IMR-90 (cell line): ENCODE results near the gene PI3. TPM values are rescaled to one million over a fixed set of nuclear protein-coding genes. Genes with fewer than 3 reads are reported as not detected.

Source experiments
- ATAC-seq: fragments of 200-7000 bp; cut with Tn5 transposase; 2 replicates; pipeline ENCODE4 v1.9.1; 2020; ENCODE audit warnings: low read depth, mild to moderate bottlenecking, moderate library complexity
- BruUV-seq: library from RNA; stranded (reverse); fragments of 400-500 nt; replicated peaks from 2 replicates; lab custom pipeline; 2021; lab: Mats Ljungman, UMichigan
- CTCF ChIA-PET: fragments of 300-600 bp; formaldehyde crosslinking; extraction: SDS; loops from one replicate; lab custom pipeline; 2021; ENCODE audit warnings: antibody characterized with exemption; lab: Yijun Ruan, JAX
- POLR2A ChIA-PET: fragments of 300-600 bp; sonication (Branson Sonifier 250); formaldehyde crosslinking; loops from one replicate; lab custom pipeline; 2022; ENCODE audit warnings: antibody characterized with exemption; ENCODE audit not compliant: unreplicated experiment; lab: Charles Lee
- DNase-seq: peaks from one replicate; pipeline ENCODE4 v3.0.0; 2013
- H2AFZ ChIP-seq: replicated peaks from 2 replicates; pipeline ENCODE3; 2013; ENCODE audit warnings: low read length, mild to moderate bottlenecking; ENCODE audit not compliant: poor library complexity
- H2AK5ac ChIP-seq: 2 replicates; pipeline ENCODE4 v1.6.1; 2013; ENCODE audit warnings: low read depth, low read length, inconsistent platforms
- H2AK9ac ChIP-seq: replicated peaks from 2 replicates; pipeline ENCODE3; 2013; ENCODE audit warnings: mild to moderate bottlenecking, low read depth, low read length, moderate library complexity; ENCODE audit not compliant: poor library complexity
- H2BK120ac ChIP-seq: 2 replicates; pipeline ENCODE4 v1.6.1; 2013; ENCODE audit warnings: low read depth, low read length, inconsistent platforms
- H2BK15ac ChIP-seq: 3 replicates; pipeline ENCODE4 v1.6.1; 2013; ENCODE audit warnings: low read depth, low read length, inconsistent platforms
- H2BK20ac ChIP-seq: 2 replicates; pipeline ENCODE4 v1.6.1; 2013; ENCODE audit warnings: low read depth, mild to moderate bottlenecking, inconsistent platforms, low read length, moderate library complexity
- H2BK5ac ChIP-seq: 2 replicates; pipeline ENCODE4 v1.6.1; 2013; ENCODE audit warnings: mild to moderate bottlenecking, low read depth, low read length, inconsistent platforms; ENCODE audit not compliant: poor library complexity, severe bottlenecking
- H3K14ac ChIP-seq: replicated peaks from 2 replicates; pipeline ENCODE4 v1.6.1; 2013; ENCODE audit warnings: low read depth, low read length, inconsistent platforms
- H3K18ac ChIP-seq: 2 replicates; pipeline ENCODE4 v1.6.1; 2013; ENCODE audit warnings: low read depth, low read length, control low read depth
- H3K23ac ChIP-seq: 2 replicates; pipeline ENCODE4 v1.6.1; 2013; ENCODE audit warnings: low read depth, low read length, inconsistent platforms
- H3K27ac ChIP-seq: 2 replicates; pipeline ENCODE4 v1.5.1; 2013; ENCODE audit warnings: mild to moderate bottlenecking, control low read depth, low read length; ENCODE audit not compliant: insufficient read depth
- H3K27me3 ChIP-seq: 2 replicates; pipeline ENCODE4 v1.6.1; 2013; ENCODE audit warnings: low read length; ENCODE audit not compliant: control insufficient read depth, insufficient read depth
- H3K36me3 ChIP-seq: 2 replicates; pipeline ENCODE4 v1.6.1; 2013; ENCODE audit warnings: low read length, mixed read lengths; ENCODE audit not compliant: control insufficient read depth, insufficient read depth
- H3K4ac ChIP-seq: 2 replicates; pipeline ENCODE4 v1.6.1; 2013; ENCODE audit warnings: low read depth, low read length, inconsistent platforms
- H3K4me1 ChIP-seq: 2 replicates; pipeline ENCODE4 v1.6.1; 2013; ENCODE audit warnings: low read length, mixed read lengths; ENCODE audit not compliant: control insufficient read depth, insufficient read depth
- H3K4me2 ChIP-seq: 2 replicates; pipeline ENCODE4 v1.6.1; 2013; ENCODE audit warnings: low read depth, mild to moderate bottlenecking, control low read depth, low read length, moderate library complexity
- H3K4me3 ChIP-seq: 2 replicates; pipeline ENCODE4 v1.5.1; 2013; ENCODE audit warnings: low read depth, mild to moderate bottlenecking, control low read depth, low read length, moderate library complexity; ENCODE audit not compliant: insufficient read depth
- H3K56ac ChIP-seq: 2 replicates; pipeline ENCODE4 v1.6.1; 2013; ENCODE audit warnings: low read length, inconsistent platforms; ENCODE audit not compliant: insufficient read depth; ENCODE audit errors: extremely low read depth
- H3K79me1 ChIP-seq, 2 experiments: 2 replicates each; pipeline ENCODE4 v1.6.1; 2013; ENCODE audit warnings: low read length in 2 of 2, inconsistent platforms in 1 of 2, low read depth in 1 of 2
- H3K9ac ChIP-seq: 2 replicates; pipeline ENCODE4 v1.6.1; 2013; ENCODE audit warnings: low read depth, low read length, control low read depth
- H3K9me1 ChIP-seq: 2 replicates; pipeline ENCODE4 v1.6.1; 2013; ENCODE audit warnings: low read length, inconsistent platforms; ENCODE audit not compliant: insufficient read depth
- H3K9me3 ChIP-seq: 2 replicates; pipeline ENCODE4 v1.6.1; 2013; ENCODE audit warnings: low read length; ENCODE audit not compliant: control insufficient read depth, insufficient read depth
- H4K20me1 ChIP-seq: 2 replicates; pipeline ENCODE4 v1.6.1; 2013; ENCODE audit warnings: low read length, inconsistent platforms; ENCODE audit not compliant: insufficient read depth
- H4K5ac ChIP-seq: 2 replicates; pipeline ENCODE4 v1.6.1; 2013; ENCODE audit warnings: mild to moderate bottlenecking, low read depth, low read length, control low read depth
- H4K8ac ChIP-seq, 2 experiments: 2 replicates each; pipeline ENCODE4 v1.6.1; 2013; ENCODE audit warnings: low read depth in 2 of 2, low read length in 2 of 2, control low read depth in 1 of 2, inconsistent platforms in 1 of 2
- H4K91ac ChIP-seq: 2 replicates; pipeline ENCODE4 v1.6.1; 2013; ENCODE audit warnings: low read depth, low read length, inconsistent platforms; ENCODE audit not compliant: insufficient read depth
- SMC3 ChIP-seq: fragments of 150-350 bp; IDR thresholded peaks from 2 replicates; pipeline ENCODE4 v1.6.1; 2016; ENCODE audit warnings: low read depth, mild to moderate bottlenecking, antibody characterized with exemption, low read length, moderate library complexity
- WGBS, 2 experiments: methylation state at CpG; one replicate each; pipeline versions ENCODE4 v1.1.5 to v1.1.7; 2013; ENCODE audit warnings: missing lambda C conversion rate in 2 of 2; ENCODE audit not compliant: insufficient read length in 1 of 2; ENCODE audit errors: extremely low coverage in 2 of 2; 5-methylcytosine and 5-hydroxymethylcytosine counted together
- dilution Hi-C: fragments of 300-500 bp; cut with HindIII; formaldehyde crosslinking; loops from one replicate; pipeline ENCODE4 v1.14.3; 2018; ENCODE audit warnings: low sequenced_read_pairs; ENCODE audit not compliant: unreplicated experiment
- in situ Hi-C: fragments of 300-500 bp; cut with MboI; formaldehyde crosslinking; loops from 3 replicates; pipeline ENCODE4 v1.14.3; 2019; ENCODE audit warnings: low sequenced_read_pairs, inconsistent platforms, mixed read lengths
- intact Hi-C: fragments of 100-400 bp; cut with micrococcal nuclease; formaldehyde crosslinking; loops from 2 replicates; pipeline ENCODE4 v1.10.0; 2022
- polyA plus RNA-seq, 3 experiments: library from polyadenylated mRNA; depleted of rRNA; stranded (reverse); fragments of >200 nt; gene quantifications; 2 replicates each; pipeline ENCODE4 v1.2.3, GENCODE V29; 2012; ENCODE audit warnings: low replicate concordance in 1 of 3
- total RNA-seq: library from RNA; depleted of rRNA; stranded (reverse); fragments of >200 nt; gene quantifications from 2 replicates; pipeline ENCODE4 v1.2.3, GENCODE V29; 2012

The PI3 gene
- total and polyA plus RNA-seq, 2 of the 4 experiments (the other 2 are of a cell fraction) = not detected

- DNase-seq (no peak), ATAC-seq (no peak)
- H3K14ac ChIP-seq = no peak overlapping the region
- WGBS, 2 experiments = no CpG with 5 or more reads among the region's 3 CpGs
- no peak overlapping the region for H3K4ac ChIP-seq
- H2BK15ac ChIP-seq = no peak overlapping the region
- H2BK20ac ChIP-seq = no peak overlapping the region
- H2AFZ ChIP-seq = no peak overlapping the region
- no peak overlapping the region for H3K4me3 ChIP-seq
- TF ChIP-seq SMC3 = no peak
- H3K56ac ChIP-seq = no peak overlapping the region
- H3K9me1 ChIP-seq = no peaks in the 10 kb centered on the region
- H3K9ac ChIP-seq = no peak overlapping the region
- H3K4me2 ChIP-seq = no peak overlapping the region
- no peak overlapping the region for H3K23ac ChIP-seq
- H4K91ac ChIP-seq = no peak overlapping the region
- CTCF ChIA-PET = interaction anchor here (0.5 to 0.7 kb wide), 2 partner anchors 10 to 99 kb away, joined by 3 read pairs; no protein-coding TSS in a partner anchor
- dilution Hi-C loops (no loop called here), intact Hi-C loops (no loop called here), in situ Hi-C loops (no loop called here)
- H3K27me3 ChIP-seq = peaks cover 1% of the 10 kb centered on the region
- no peak overlapping the region for H4K5ac ChIP-seq
- H3K27ac ChIP-seq = no peak overlapping the region
- H3K36me3 ChIP-seq = no peaks in the 10 kb centered on the region
- H4K20me1 ChIP-seq = no peaks in the 10 kb centered on the region
- POLR2A ChIA-PET = no interaction called here
- H3K18ac ChIP-seq = no peak overlapping the region
- no peaks in the 10 kb centered on the region for H3K79me1 ChIP-seq
- no peak overlapping the region for H2AK5ac ChIP-seq
- H3K4me1 ChIP-seq = no peaks in the 10 kb centered on the region
- no peak overlapping the region for H2AK9ac ChIP-seq
- no peaks in the 10 kb centered on the region for H3K9me3 ChIP-seq
- H2BK120ac ChIP-seq = no peak overlapping the region
- no peak overlapping the region for H4K8ac ChIP-seq
- H2BK5ac ChIP-seq = no peak overlapping the region
- no TSS peak for BruUV-seq
Measured at GRCh38 chr20:45191926-45192325, 17.2 kb downstream of the PI3 start.
